ENCODE results near the gene UBA52. TPM values are rescaled to one million over a fixed set of nuclear protein-coding genes. Genes with fewer than 3 reads are reported as not detected.
A peak's percentile ranks its signal among the peaks of the same experiment; 100 is the strongest.
"Not testable (repeated sequence)": the region's sequence is repeated elsewhere in the genome, so short reads cannot be mapped to it uniquely, and the experiment has no call there.

UBA52 gene
- polyA plus RNA-seq, 1 experiment = 1,723 TPM

- Histone ChIP-seq H3K9me3 (ENCODE audit: control insufficient read depth, insufficient read depth, low read length) (no peaks in the 10 kb centered on the region), H3K27ac (ENCODE audit: low read depth, low read length) (peak within 1 kb of the TSS; percentile 77), H3K27me3 (ENCODE audit: control insufficient read depth, insufficient read depth, low read length) (no peaks in the 10 kb centered on the region), H3K4me3 (ENCODE audit: low read depth, low read length) (peak within 1 kb of the TSS; percentile 82)
- ChIA-PET CTCF (interaction anchor here (0.6 to 3.1 kb wide), 15 partner anchors 13 to 278 kb away, joined by 3 to 38 read pairs (median 3); partner anchors contain the start of genes KXD1 and UBA52), POLR2A (interaction anchor here (0.6 to 2.8 kb wide), 11 partner anchors 16 to 378 kb away, joined by 3 to 28 read pairs (median 5); partner anchors contain the start of genes COPE, DDX49, UBA52 and UPF1)
- DNase-seq (ENCODE audit: low read depth, low spot score) = no peak
- peak; percentile 82 for TF ChIP-seq CTCF (IDR thresholded peaks at IDR 0.05; ENCODE audit: low read depth, low read length)
Measured at GRCh38 chr19:18588611-18589379, 17.1 kb downstream of the UBA52 start, which contains the start of gene REX1BD. Gene REX1BD (plus strand): TSS chr19:18588798. CDS start chr19:18588802, 4 bp downstream.

- peak overlapping the region; percentile 82 for H3K4me3 ChIP-seq (ENCODE audit: low read depth, low read length)
- H3K27me3 ChIP-seq (ENCODE audit: control insufficient read depth, insufficient read depth, low read length) = no peaks in the 10 kb centered on the region
- H3K27ac ChIP-seq (ENCODE audit: low read depth, low read length) = peak overlapping the region; percentile 61
- POLR2A ChIA-PET = interaction anchor here (0.5 to 2.8 kb wide), 11 partner anchors 17 to 330 kb away, joined by 3 to 28 read pairs (median 5); partner anchors contain the start of genes COPE, DDX49, UBA52 and UPF1
- 0 out of 2 replicates have a peak, but pooled peaks have one; percentile 12 for TF ChIP-seq CTCF (IDR thresholded peaks at IDR 0.05; ENCODE audit: low read depth, low read length)
- CTCF ChIA-PET = interaction anchor here (0.7 to 3.1 kb wide), 11 partner anchors 12 to 277 kb away, joined by 3 to 38 read pairs (median 5); partner anchors contain the start of genes KXD1 and UBA52
- no peaks in the 10 kb centered on the region for H3K9me3 ChIP-seq (ENCODE audit: control insufficient read depth, insufficient read depth, low read length)
- DNase-seq (ENCODE audit: low read depth, low spot score) = no peak
Measured at GRCh38 chr19:18589380-18590272, 18.0 kb downstream of the UBA52 start.

GRCh38 chr19:18590273-18591272 is 18.9 kb downstream of the UBA52 start:
- Histone ChIP-seq H3K9me3 (ENCODE audit: control insufficient read depth, insufficient read depth, low read length) (no peaks in the 10 kb centered on the region), H3K27me3 (ENCODE audit: control insufficient read depth, insufficient read depth, low read length) (no peaks in the 10 kb centered on the region), H3K4me3 (ENCODE audit: low read depth, low read length) (peak overlapping the region; percentile 82; the same call in 1 of the 2 replicates), H3K27ac (ENCODE audit: low read depth, low read length) (no peak overlapping the region)
- ChIA-PET CTCF (interaction anchor here (1.3 to 3.1 kb wide), 2 partner anchors 82 to 258 kb away, joined by 3 to 38 read pairs; no protein-coding TSS in a partner anchor), POLR2A (interaction anchor here (0.9 to 1.4 kb wide), 2 partner anchors 327 to 329 kb away, joined by 4 to 7 read pairs; partner anchors contain the start of genes COPE and DDX49)
- TF ChIP-seq CTCF (IDR thresholded peaks at IDR 0.05; ENCODE audit: low read depth, low read length) = peak; percentile 27; the same call in 1 of the 2 replicates
- DNase-seq (ENCODE audit: low read depth, low spot score) = no peak

GRCh38 chr19:18591735-18592385 is 20.2 kb downstream of the UBA52 start:
- POLR2A ChIA-PET = no interaction called here
- Histone ChIP-seq H3K9me3 (ENCODE audit: control insufficient read depth, insufficient read depth, low read length) (peaks cover 3% of the 10 kb centered on the region; the same call in 1 of the 2 replicates), H3K27me3 (ENCODE audit: control insufficient read depth, insufficient read depth, low read length) (no peaks in the 10 kb centered on the region), H3K27ac (ENCODE audit: low read depth, low read length) (no peak overlapping the region), H3K4me3 (ENCODE audit: low read depth, low read length) (no peak overlapping the region)
- no peak for TF ChIP-seq CTCF (IDR thresholded peaks at IDR 0.05; ENCODE audit: low read depth, low read length)
- no peak for DNase-seq (ENCODE audit: low read depth, low spot score)
- CTCF ChIA-PET = interaction anchor here (1.0 to 2.6 kb wide), 3 partner anchors 81 to 256 kb away, joined by 3 to 7 read pairs (median 4); no protein-coding TSS in a partner anchor

GRCh38 chr19:18592732-18593131 is 21.1 kb downstream of the UBA52 start:
- not testable (repeated sequence) for DNase-seq (ENCODE audit: low read depth, low spot score); H3K27me3 ChIP-seq (ENCODE audit: control insufficient read depth, insufficient read depth, low read length); H3K4me3 ChIP-seq (ENCODE audit: low read depth, low read length); H3K27ac ChIP-seq (ENCODE audit: low read depth, low read length); H3K9me3 ChIP-seq (ENCODE audit: control insufficient read depth, insufficient read depth, low read length)
- CTCF ChIA-PET = interaction anchor here (0.5 to 2.6 kb wide), 6 partner anchors 47 to 415 kb away, joined by 3 to 50 read pairs (median 3); no protein-coding TSS in a partner anchor
- POLR2A ChIA-PET = interaction anchor here (0.5 kb wide), 1 partner anchor 62 kb away, joined by 3 read pairs; no protein-coding TSS in a partner anchor

Measured in AG04450 (cell line).